ENCODE data around the gene INPP5A. TPM values are rescaled to one million over a fixed set of nuclear protein-coding genes. Genes with fewer than 3 reads are reported as not detected.

INPP5A gene
- total RNA-seq, 2 donors from 2014 or later: 9.2 to 14.5 TPM

- H3K4me1 ChIP-seq: no peaks in the 10 kb centered on the region
- H3K27ac ChIP-seq: no peak overlapping the region
- no peaks in the 10 kb centered on the region for H3K36me3 ChIP-seq (replicated peaks in 1 of 2; ENCODE audit: insufficient read depth in 1 of 2, low read depth in 2 of 2)
- no peaks in the 10 kb centered on the region for H3K27me3 ChIP-seq
- 89 to 94% methylated on average over 5 to 6 of the region's 6 CpGs for WGBS, 2 donors
- TF ChIP-seq POLR2A (IDR thresholded peaks at IDR 0.05): no peak
- TF ChIP-seq, protein P1, sequence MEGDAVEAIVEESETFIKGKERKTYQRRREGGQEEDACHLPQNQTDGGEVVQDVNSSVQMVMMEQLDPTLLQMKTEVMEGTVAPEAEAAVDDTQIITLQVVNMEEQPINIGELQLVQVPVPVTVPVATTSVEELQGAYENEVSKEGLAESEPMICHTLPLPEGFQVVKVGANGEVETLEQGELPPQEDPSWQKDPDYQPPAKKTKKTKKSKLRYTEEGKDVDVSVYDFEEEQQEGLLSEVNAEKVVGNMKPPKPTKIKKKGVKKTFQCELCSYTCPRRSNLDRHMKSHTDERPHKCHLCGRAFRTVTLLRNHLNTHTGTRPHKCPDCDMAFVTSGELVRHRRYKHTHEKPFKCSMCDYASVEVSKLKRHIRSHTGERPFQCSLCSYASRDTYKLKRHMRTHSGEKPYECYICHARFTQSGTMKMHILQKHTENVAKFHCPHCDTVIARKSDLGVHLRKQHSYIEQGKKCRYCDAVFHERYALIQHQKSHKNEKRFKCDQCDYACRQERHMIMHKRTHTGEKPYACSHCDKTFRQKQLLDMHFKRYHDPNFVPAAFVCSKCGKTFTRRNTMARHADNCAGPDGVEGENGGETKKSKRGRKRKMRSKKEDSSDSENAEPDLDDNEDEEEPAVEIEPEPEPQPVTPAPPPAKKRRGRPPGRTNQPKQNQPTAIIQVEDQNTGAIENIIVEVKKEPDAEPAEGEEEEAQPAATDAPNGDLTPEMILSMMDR (IDR thresholded peaks at IDR 0.05): no peak
- no peaks in the 10 kb centered on the region for H3K9me3 ChIP-seq
- no peak for DNase-seq
- intact Hi-C loops (cut with DNase I): no loop called here
- no peak overlapping the region for H3K4me3 ChIP-seq
- ATAC-seq: no peak
These were observed 184.1 kb downstream of the INPP5A start for GRCh38 chr10:132721725-132722124.

DNA sequence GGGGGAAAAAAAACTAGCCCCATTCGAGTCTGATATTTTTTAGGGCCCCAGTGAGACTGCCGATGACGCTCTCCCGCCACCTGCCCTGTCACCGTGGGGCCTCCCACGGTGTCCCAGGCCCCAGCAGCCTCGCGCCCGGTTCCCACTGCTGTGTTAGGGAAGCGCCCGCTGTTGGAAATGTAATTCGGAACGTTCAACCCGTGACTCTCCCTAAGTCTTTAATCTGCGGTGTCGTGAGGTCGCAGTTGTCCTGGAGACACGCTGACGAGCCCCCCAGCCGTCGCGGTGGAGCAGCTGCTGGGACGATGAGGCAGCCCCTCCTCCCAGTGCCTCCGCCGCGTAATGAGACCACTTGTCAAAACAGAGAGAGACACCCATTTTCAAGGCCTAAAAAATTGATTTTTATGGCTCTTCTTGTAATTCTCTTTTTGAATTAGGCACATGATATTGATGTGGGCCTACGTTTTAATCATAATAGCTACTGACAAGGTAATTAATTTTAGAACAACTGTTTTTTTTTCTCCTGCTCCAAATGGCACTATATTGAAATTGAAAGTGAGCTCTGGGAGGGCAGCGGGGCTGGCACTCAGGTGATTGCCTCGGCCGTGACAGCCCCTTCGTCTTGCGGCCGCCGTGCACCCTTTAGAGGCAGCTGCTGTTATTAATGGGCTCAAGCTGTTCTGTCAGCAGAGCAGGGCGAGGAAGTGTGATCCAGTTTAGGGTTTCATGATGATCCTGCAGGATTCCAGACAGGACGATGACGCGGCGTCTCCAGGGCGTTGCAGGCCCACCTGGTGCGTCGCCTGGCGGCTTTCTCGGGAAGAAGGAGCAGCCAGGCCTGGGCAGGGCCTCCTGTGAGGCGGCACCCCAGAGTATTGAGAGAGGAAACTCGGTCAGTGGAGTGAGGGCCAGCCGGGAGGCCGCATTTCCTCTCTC is 185.1 kb downstream of the INPP5A start:
- Histone ChIP-seq H3K27me3 (no peaks in the 10 kb centered on the region), H3K4me1 (no peaks in the 10 kb centered on the region), H3K4me3 (no peak overlapping the region), H3K9me3 (no peaks in the 10 kb centered on the region), H3K36me3 (replicated peaks in 1 of 2; ENCODE audit: insufficient read depth in 1 of 2, low read depth in 2 of 2) (peaks cover 0 to 2% of the 10 kb centered on the region in 2 donors), H3K27ac (no peak overlapping the region)
- ATAC-seq (peak; percentile 21), DNase-seq (peak in 1 of 4 donors; percentile 19)
- TF ChIP-seq, protein P1 (IDR thresholded peaks at IDR 0.05): no peak
- TF ChIP-seq POLR2A (IDR thresholded peaks at IDR 0.05): no peak
- 89 to 94% methylated on average over 45 to 47 of the region's 48 CpGs for WGBS, 2 donors
- intact Hi-C loops (cut with DNase I): no loop called here

DNA sequence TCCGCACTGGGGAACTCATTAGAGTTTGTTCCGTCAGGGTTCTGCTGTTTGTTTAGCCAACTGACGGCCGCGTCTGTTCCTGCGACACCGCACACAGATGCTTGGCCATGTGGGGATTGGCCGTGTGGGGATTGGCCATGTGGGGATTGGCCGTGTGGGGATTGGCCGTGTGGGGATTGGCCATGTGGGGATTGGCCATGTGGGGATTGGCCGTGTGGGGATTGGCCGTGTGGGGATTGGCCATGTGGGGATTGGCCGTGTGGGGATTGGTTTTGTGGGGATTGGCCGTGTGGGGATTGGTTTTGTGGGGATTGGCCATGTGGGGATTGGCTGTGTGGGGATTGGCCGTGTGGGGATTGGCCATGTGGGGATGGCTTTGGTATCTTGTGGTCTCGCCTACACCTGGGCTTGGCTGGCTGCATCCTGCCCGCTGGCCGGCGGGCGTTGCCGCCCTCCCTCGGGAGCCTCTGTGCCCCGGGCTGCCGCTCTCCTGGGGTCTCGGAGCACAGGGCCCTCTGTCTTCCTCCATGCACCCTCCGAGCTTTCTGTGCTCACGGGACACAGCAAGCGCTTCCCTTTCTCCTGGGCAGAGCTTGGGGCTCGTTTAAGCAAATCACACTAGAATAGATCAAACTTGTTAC is 185.9 kb downstream of the INPP5A start:
- 92 to 94% methylated on average over 27 to 28 of the region's 29 CpGs for WGBS, 2 donors
- ATAC-seq (no peak), DNase-seq (no peak)
- no peak for TF ChIP-seq POLR2A (IDR thresholded peaks at IDR 0.05)
- TF ChIP-seq, protein P1 (IDR thresholded peaks at IDR 0.05): no peak
- Histone ChIP-seq H3K4me3 (no peak overlapping the region), H3K36me3 (replicated peaks in 1 of 2; ENCODE audit: insufficient read depth in 1 of 2, low read depth in 2 of 2) (peaks cover 0 to 2% of the 10 kb centered on the region in 2 donors), H3K27me3 (no peaks in the 10 kb centered on the region), H3K9me3 (no peaks in the 10 kb centered on the region), H3K27ac (no peak overlapping the region), H3K4me1 (no peaks in the 10 kb centered on the region)
- intact Hi-C loops (cut with DNase I): no loop called here

- WGBS, 2 donors: 82 to 86% methylated on average over 3 to 9 of the region's 9 CpGs
- no peak overlapping the region for H3K4me3 ChIP-seq
- no peaks in the 10 kb centered on the region for H3K9me3 ChIP-seq
- no peaks in the 10 kb centered on the region for H3K27me3 ChIP-seq
- no peak overlapping the region for H3K27ac ChIP-seq
- DNase-seq: no peak
- H3K4me1 ChIP-seq: no peaks in the 10 kb centered on the region
- H3K36me3 ChIP-seq (replicated peaks in 1 of 2; ENCODE audit: insufficient read depth in 1 of 2, low read depth in 2 of 2): peaks cover 0 to 2% of the 10 kb centered on the region in 2 donors
- ATAC-seq: no peak
- intact Hi-C loops (cut with DNase I): no loop called here
- TF ChIP-seq, protein P1 (IDR thresholded peaks at IDR 0.05): no peak
- TF ChIP-seq POLR2A (IDR thresholded peaks at IDR 0.05): no peak
These were observed 186.9 kb downstream of the INPP5A start for GRCh38 chr10:132724446-132724845.
